ENCODE data around the gene SPRR1A.

The SPRR1A gene

GRCh38 chr1:152962876-152963415, 20.9 kb upstream of the SPRR1A start:
- FAIRE-seq (no peak), DNase-seq (ENCODE audit: insufficient read length, low spot score) (no peak)
- TF ChIP-seq POLR2A (IDR thresholded peaks at IDR 0.05; ENCODE audit: low read depth, low read length): no peak

GRCh38 chr1:152964536-152964935, 19.3 kb upstream of the SPRR1A start:
- no peak for FAIRE-seq
- no peak for TF ChIP-seq POLR2A (IDR thresholded peaks at IDR 0.05; ENCODE audit: low read depth, low read length)
- no peak for DNase-seq (ENCODE audit: insufficient read length, low spot score)

- DNase-seq (ENCODE audit: insufficient read length, low spot score): no peak
- TF ChIP-seq POLR2A (IDR thresholded peaks at IDR 0.05; ENCODE audit: low read depth, low read length): no peak
- FAIRE-seq: no peak
Observed at GRCh38 chr1:152965853-152966252, 18.0 kb upstream of the SPRR1A start.

GRCh38 chr1:152967201-152967600, 16.7 kb upstream of the SPRR1A start:
- DNase-seq (ENCODE audit: insufficient read length, low spot score): no peak

GRCh38 chr1:152968248-152968647, 15.6 kb upstream of the SPRR1A start:
- TF ChIP-seq POLR2A (IDR thresholded peaks at IDR 0.05; ENCODE audit: low read depth, low read length): no peak

More at GRCh38 chr1:152967201-152967600, 16.7 kb upstream of the SPRR1A start:
- FAIRE-seq: no peak
- TF ChIP-seq POLR2A (IDR thresholded peaks at IDR 0.05; ENCODE audit: low read depth, low read length): no peak

GRCh38 chr1:152969036-152969435, 14.8 kb upstream of the SPRR1A start:
- TF ChIP-seq POLR2A (IDR thresholded peaks at IDR 0.05; ENCODE audit: low read depth, low read length): no peak
- FAIRE-seq (no peak), DNase-seq (ENCODE audit: insufficient read length, low spot score) (no peak)

More at GRCh38 chr1:152968248-152968647, 15.6 kb upstream of the SPRR1A start:
- no peak for FAIRE-seq
- no peak for DNase-seq (ENCODE audit: insufficient read length, low spot score)

- FAIRE-seq (no peak), DNase-seq (ENCODE audit: insufficient read length, low spot score) (no peak)
- no peak for TF ChIP-seq POLR2A (IDR thresholded peaks at IDR 0.05; ENCODE audit: low read depth, low read length)
Observed at GRCh38 chr1:152970495-152970894, 13.4 kb upstream of the SPRR1A start, which contains the start of gene SPRR4. TSS of gene SPRR4 (plus strand) at chr1:152970648. CDS start at chr1:152971891, 1,243 bp downstream.

GRCh38 chr1:152972196-152972886, 11.5 kb upstream of the SPRR1A start:
- FAIRE-seq (no peak), DNase-seq (ENCODE audit: insufficient read length, low spot score) (no peak)
- TF ChIP-seq POLR2A (IDR thresholded peaks at IDR 0.05; ENCODE audit: low read depth, low read length): no peak

GRCh38 chr1:152976688-152977087, 7.2 kb upstream of the SPRR1A start:
- DNase-seq (ENCODE audit: insufficient read length, low spot score): no peak
- no peak for FAIRE-seq
- TF ChIP-seq POLR2A (IDR thresholded peaks at IDR 0.05; ENCODE audit: low read depth, low read length): no peak

- FAIRE-seq (no peak), DNase-seq (ENCODE audit: insufficient read length, low spot score) (no peak)
- no peak for TF ChIP-seq POLR2A (IDR thresholded peaks at IDR 0.05; ENCODE audit: low read depth, low read length)
Observed at GRCh38 chr1:152977614-152978013, 6.3 kb upstream of the SPRR1A start.

GRCh38 chr1:152980676-152981075, 3.2 kb upstream of the SPRR1A start:
- no peak for DNase-seq (ENCODE audit: insufficient read length, low spot score)
- no peak for TF ChIP-seq POLR2A (IDR thresholded peaks at IDR 0.05; ENCODE audit: low read depth, low read length)
- no peak for FAIRE-seq

- DNase-seq (ENCODE audit: insufficient read length, low spot score) (no peak), FAIRE-seq (no peak)
- TF ChIP-seq POLR2A (IDR thresholded peaks at IDR 0.05; ENCODE audit: low read depth, low read length): no peak
Observed at GRCh38 chr1:152981146-152981871, 2.6 kb upstream of the SPRR1A start.

GRCh38 chr1:152982076-152982475, 1.8 kb upstream of the SPRR1A start:
- FAIRE-seq: no peak

GRCh38 chr1:152983234-152983633, 647 bp upstream of the SPRR1A start:
- DNase-seq (ENCODE audit: insufficient read length, low spot score): no peak
- FAIRE-seq: no peak
- no peak for TF ChIP-seq POLR2A (IDR thresholded peaks at IDR 0.05; ENCODE audit: low read depth, low read length)

More at GRCh38 chr1:152982076-152982475, 1.8 kb upstream of the SPRR1A start:
- DNase-seq (ENCODE audit: insufficient read length, low spot score): no peak
- no peak for TF ChIP-seq POLR2A (IDR thresholded peaks at IDR 0.05; ENCODE audit: low read depth, low read length)

All from H54 (cell line).